IMR-90 (cell line): Measurements from ENCODE around the gene PPP1R12B.
"Not testable (repeated sequence)": the region's sequence is repeated elsewhere in the genome, so short reads cannot be mapped to it uniquely, and the experiment has no call there.

ENCODE experiments used
- BHLHE40 ChIP-seq: fragments of 150-350 bp; IDR thresholded peaks from 2 replicates; pipeline ENCODE4 v1.6.1; 2016; ENCODE audit warnings: mild to moderate bottlenecking, low read depth, low read length
- CEBPB ChIP-seq: IDR thresholded peaks from 2 replicates; pipeline ENCODE4 v1.6.1; 2012; ENCODE audit warnings: low read depth, low read length, improper control_type of control experiment
- CHD1 ChIP-seq: IDR thresholded peaks from 2 replicates; pipeline ENCODE4 v1.6.1; 2012; ENCODE audit warnings: low read depth, low read length, improper control_type of control experiment
- FOS ChIP-seq: fragments of 150-350 bp; IDR thresholded peaks from 2 replicates; pipeline ENCODE4 v1.6.1; 2016; ENCODE audit warnings: low read depth, low read length
- MAZ ChIP-seq: IDR thresholded peaks from 2 replicates; pipeline ENCODE4 v1.6.1; 2012; ENCODE audit warnings: low read depth, mild to moderate bottlenecking, low read length, improper control_type of control experiment, moderate library complexity, borderline replicate concordance
- MXI1 ChIP-seq: IDR thresholded peaks from 2 replicates; pipeline ENCODE4 v1.6.1; 2012; ENCODE audit warnings: low read depth, mild to moderate bottlenecking, low read length, moderate library complexity, borderline replicate concordance
- POLR2A ChIP-seq: IDR thresholded peaks from 2 replicates; pipeline ENCODE4 v1.6.1; 2012; ENCODE audit warnings: mild to moderate bottlenecking, low read depth, low read length
- RAD21 ChIP-seq: IDR thresholded peaks from 2 replicates; pipeline ENCODE4 v1.6.1; 2012; ENCODE audit warnings: low read length, improper control_type of control experiment
- RCOR1 ChIP-seq: IDR thresholded peaks from 2 replicates; pipeline ENCODE4 v1.6.1; 2012; ENCODE audit warnings: mild to moderate bottlenecking, low read length, improper control_type of control experiment; ENCODE audit not compliant: insufficient replicate concordance
- RFX5 ChIP-seq: IDR thresholded peaks from 2 replicates; pipeline ENCODE4 v1.8.0; 2012; ENCODE audit warnings: low read depth, mild to moderate bottlenecking, low read length, moderate library complexity
- SMC3 ChIP-seq: fragments of 150-350 bp; IDR thresholded peaks from 2 replicates; pipeline ENCODE4 v1.6.1; 2016; ENCODE audit warnings: low read depth, mild to moderate bottlenecking, antibody characterized with exemption, low read length, moderate library complexity
- TF ChIP-seq, protein P1 (sequence below): fragments of 150-350 bp; IDR thresholded peaks from 2 replicates; pipeline ENCODE4 v1.6.1; 2016; ENCODE audit warnings: low read depth, mild to moderate bottlenecking, low read length, moderate library complexity, borderline replicate concordance
- TF ChIP-seq, protein P2 (sequence below): conservative IDR thresholded peaks from 2 replicates; pipeline ENCODE4 v1.5.1; 2012; ENCODE audit warnings: mild to moderate bottlenecking, low read depth, low read length, improper control_type of control experiment
- TF ChIP-seq, protein P3 (sequence below): fragments of 150-350 bp; IDR thresholded peaks from 2 replicates; pipeline ENCODE4 v1.6.1; 2017; ENCODE audit warnings: mild to moderate bottlenecking, antibody characterized with exemption, low read length, low read depth

DNA sequence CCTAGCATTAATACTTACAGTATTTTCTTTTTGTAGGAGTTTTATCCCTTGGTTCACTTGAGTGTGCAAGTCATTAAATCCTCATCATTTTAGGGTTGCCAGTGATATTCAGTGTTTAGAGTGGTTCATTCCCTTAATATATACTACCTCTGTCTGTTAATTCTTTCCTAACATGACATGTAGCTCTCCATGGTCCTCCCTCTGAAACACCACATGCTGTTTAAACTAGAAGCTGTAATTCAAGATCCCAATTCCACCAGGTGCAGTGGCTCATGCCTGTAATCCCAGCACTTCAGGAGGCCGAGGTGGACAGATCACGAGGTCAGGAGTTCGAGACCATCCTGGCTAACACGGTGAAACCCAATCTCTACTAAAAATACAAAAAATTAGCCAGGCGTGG, 233.9 kb downstream of the PPP1R12B start:
- not testable (repeated sequence) for TF ChIP-seq MXI1, BHLHE40, POLR2A, CEBPB, CHD1, MAZ, SMC3, FOS, RAD21, RCOR1, RFX5
- TF ChIP-seq, protein P1, sequence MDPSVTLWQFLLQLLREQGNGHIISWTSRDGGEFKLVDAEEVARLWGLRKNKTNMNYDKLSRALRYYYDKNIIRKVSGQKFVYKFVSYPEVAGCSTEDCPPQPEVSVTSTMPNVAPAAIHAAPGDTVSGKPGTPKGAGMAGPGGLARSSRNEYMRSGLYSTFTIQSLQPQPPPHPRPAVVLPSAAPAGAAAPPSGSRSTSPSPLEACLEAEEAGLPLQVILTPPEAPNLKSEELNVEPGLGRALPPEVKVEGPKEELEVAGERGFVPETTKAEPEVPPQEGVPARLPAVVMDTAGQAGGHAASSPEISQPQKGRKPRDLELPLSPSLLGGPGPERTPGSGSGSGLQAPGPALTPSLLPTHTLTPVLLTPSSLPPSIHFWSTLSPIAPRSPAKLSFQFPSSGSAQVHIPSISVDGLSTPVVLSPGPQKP = not testable (repeated sequence)
- TF ChIP-seq, protein P2, sequence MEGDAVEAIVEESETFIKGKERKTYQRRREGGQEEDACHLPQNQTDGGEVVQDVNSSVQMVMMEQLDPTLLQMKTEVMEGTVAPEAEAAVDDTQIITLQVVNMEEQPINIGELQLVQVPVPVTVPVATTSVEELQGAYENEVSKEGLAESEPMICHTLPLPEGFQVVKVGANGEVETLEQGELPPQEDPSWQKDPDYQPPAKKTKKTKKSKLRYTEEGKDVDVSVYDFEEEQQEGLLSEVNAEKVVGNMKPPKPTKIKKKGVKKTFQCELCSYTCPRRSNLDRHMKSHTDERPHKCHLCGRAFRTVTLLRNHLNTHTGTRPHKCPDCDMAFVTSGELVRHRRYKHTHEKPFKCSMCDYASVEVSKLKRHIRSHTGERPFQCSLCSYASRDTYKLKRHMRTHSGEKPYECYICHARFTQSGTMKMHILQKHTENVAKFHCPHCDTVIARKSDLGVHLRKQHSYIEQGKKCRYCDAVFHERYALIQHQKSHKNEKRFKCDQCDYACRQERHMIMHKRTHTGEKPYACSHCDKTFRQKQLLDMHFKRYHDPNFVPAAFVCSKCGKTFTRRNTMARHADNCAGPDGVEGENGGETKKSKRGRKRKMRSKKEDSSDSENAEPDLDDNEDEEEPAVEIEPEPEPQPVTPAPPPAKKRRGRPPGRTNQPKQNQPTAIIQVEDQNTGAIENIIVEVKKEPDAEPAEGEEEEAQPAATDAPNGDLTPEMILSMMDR = not testable (repeated sequence)
- TF ChIP-seq, protein P3, sequence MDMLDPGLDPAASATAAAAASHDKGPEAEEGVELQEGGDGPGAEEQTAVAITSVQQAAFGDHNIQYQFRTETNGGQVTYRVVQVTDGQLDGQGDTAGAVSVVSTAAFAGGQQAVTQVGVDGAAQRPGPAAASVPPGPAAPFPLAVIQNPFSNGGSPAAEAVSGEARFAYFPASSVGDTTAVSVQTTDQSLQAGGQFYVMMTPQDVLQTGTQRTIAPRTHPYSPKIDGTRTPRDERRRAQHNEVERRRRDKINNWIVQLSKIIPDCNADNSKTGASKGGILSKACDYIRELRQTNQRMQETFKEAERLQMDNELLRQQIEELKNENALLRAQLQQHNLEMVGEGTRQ = not testable (repeated sequence)
